Myocyte (in vitro differentiated cells): ENCODE results near the gene CALML4. TPM values are rescaled to one million over a fixed set of nuclear protein-coding genes. Genes with fewer than 3 reads are reported as not detected.

Experiments
- DNase-seq: peaks from one replicate; pipeline ENCODE4 v3.0.0-alpha.2; 2012; ENCODE audit warnings: low read depth
- total RNA-seq: library from RNA; depleted of rRNA; stranded (reverse); fragments of >200 nt; gene quantifications from 2 replicates; pipeline ENCODE4 v1.2.3, GENCODE V29; 2014

CALML4 gene
- total RNA-seq, 1 donor from 2014 or later = 2.5 TPM

DNA sequence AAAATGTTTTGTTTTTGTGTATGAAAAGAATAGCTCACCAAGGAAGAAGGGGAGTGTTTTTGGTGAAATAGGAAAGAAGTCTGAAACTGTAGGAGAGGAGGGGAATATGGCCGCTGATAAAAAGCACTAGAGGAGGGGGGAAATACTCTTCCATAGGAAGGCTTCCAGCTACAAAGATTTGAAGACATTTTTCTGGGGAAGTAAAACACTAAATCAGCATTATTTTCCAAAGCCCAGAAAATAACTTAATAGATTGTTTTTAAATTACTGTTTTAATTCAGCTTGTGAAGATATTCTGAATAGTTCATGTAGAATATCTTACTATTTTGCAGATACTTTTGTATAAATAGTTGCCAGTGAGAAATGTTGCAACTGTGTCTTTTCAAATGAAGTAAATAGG, 54.9 kb downstream of the CALML4 start:
- no peak for DNase-seq

DNA sequence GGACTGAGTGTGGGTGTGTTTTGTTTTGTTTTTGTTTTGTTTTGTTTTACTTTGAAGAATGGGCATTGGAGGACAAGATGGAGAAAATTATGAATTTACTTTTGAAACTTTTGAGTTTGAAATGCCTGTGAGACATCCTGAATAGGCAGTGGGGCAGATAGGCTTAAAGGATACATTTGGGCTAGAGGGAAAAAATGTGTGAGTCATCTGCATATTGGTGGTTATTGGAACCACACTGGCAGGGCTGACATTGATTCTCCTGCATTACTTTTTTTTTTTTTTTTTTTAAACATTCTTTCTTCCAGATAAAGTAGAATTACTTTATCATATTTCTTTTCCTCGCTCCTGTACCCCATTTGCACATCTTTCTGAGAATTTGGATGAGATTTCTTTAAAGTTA, 56.1 kb downstream of the CALML4 start:
- peak; percentile 21 for DNase-seq

- DNase-seq = no peak
Measured at GRCh38 chr15:68148039-68148438, 57.1 kb downstream of the CALML4 start.

DNA sequence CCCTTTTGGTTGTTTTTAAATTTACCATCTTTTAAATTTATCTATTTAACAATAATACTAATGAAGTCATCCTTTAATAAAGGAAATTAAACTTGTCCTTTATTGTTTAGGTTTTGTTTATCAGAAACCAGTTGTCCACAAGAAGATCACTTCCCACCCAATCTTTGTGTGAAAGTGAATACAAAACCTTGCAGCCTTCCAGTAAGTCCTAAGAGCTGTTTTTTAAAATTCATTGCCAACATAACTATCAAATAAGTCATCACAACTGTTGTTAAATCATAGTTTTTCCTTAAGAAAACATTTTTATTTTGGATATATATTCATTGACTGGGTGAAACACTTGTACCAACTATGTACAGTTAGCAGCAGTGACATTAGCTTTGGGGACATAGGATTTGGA, 59.4 kb downstream of the CALML4 start:
- DNase-seq = no peak

DNA sequence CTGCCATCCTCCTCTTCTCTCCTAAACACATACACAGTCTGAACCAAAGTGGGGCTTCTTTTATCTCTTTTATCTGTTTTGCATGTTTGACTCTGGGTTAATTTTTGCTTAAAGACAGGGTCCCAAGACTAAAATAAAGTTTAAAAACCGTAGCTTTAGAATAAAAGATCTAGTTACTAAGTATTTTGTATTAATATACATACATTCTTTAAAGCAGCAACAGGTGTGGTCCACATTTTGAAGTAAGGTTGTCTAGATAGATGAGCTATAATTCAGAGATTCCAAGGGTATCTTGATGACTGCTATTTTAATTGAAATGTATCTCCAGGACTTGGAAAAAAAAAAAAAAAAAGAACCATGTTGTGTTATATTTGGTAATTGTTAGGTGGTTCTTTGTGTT, 61.3 kb downstream of the CALML4 start:
- no peak for DNase-seq

GRCh38 chr15:68143129-68143528, 62.0 kb downstream of the CALML4 start:
- DNase-seq = no peak

Other genes with a start within 250 kb of the CALML4 start
- gene PIAS1, start 151.0 kb downstream of the CALML4 start, total RNA-seq = 11.8 and 14.9 TPM in 2 replicates
- 14.1 and 16.0 TPM in 2 replicates for gene CLN6, start 24.4 kb upstream of the CALML4 start, total RNA-seq
- gene FEM1B, start 72.4 kb upstream of the CALML4 start, total RNA-seq = 55.5 and 58.5 TPM in 2 replicates
- gene ITGA11, start 226.8 kb upstream of the CALML4 start, total RNA-seq = 29.2 and 33.5 TPM in 2 replicates